GM19025 (cell line): ENCODE results near the gene VPS33B.

ENCODE experiments used
- ATAC-seq: cut with Tn5 transposase; IDR thresholded peaks from one replicate; pipeline ENCODE4 v1.9.1; 2021; ENCODE audit warnings: mild to moderate bottlenecking, low read depth, moderate library complexity; ENCODE audit not compliant: unreplicated experiment

VPS33B gene

DNA sequence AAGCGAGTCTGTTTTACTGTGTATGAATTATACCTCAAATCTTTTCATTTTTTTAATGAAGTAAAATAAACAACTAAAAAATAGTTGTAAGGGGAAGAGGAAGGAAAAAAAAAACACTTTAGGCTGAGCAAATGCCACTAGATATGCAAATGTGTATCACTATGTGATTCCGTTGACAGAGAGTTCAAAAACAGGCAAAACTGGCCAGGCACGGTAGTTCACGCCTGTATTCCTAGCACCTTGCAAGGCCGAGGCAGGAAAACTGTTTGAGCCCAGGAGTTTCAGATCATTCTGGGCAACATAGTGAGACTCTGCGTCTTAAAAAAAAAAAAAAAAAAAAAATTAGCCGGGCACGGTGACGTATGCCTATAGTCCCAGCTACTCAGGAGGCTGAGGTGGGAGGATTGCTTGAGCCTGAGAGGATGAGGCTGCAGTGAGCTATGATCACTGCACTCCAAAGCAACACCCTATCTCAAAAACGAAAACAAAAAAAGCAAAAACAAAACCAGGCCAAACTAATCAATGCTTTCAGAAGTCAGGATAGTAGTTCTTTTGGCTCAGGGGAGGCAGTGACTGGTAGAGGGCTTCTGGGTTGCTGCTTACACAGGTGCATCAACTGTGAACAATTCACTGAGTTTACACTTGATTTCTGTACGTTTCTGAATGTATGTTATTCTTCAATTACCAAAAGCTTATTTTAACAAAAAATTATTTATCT is 35.4 kb downstream of the VPS33B start:
- ATAC-seq: no peak

DNA sequence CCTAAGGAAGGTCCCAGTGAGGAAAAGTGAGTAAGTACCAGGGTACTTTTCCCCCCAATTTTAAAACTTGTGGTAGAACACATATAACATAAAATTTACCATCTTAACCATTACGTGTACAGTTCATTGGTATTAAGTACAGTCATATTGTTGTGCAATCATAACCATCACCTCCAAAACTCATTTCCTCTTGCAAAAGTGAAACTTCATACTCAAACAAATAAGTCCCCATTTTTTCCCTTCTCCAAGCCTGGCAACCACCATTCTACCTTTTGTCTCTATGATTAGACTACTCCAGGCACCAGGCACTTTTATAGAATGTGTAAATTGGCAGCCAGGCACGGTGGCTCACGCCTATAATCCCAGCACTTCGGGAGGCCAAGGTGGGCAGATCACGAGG is 40.3 kb downstream of the VPS33B start:
- ATAC-seq: peak; percentile 22

DNA sequence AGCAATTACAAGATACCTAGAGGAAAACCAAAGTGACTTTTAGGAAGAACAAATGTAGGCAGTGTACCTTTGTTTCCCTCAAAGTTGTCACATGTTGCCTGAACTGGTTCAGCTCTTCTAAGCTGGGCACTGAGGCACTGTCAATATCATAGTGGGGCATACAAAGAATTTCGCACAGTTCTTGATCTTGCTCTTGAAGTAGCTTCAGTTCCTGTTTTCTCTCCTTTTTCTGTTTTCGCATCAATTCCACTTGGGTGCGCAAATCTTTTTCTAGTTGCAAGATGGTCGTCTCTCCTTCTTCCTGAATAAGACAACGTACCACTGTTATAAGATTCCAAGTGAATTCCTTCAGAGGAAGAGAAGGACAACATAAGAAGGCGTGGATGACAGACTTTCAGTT is 40.7 kb downstream of the VPS33B start:
- ATAC-seq: peak; percentile 63

DNA sequence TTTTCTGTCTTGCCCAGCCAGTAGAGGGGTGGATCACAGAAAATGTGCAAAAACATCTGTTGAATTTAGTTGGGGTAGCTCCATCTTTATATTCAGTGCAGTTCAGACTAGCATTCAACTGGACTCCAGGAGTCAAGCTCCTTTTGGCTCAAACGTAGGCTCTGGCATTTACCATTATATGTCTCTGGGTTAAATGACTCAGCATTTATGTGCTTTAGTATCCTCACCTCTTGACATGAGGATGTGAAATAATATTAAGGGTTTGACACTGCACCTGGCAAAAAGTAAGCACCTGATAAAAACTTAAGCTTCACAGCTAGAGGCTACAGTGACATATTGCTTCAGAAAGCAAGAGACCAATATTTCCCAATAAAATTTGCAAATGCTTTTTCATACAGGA is 42.8 kb downstream of the VPS33B start:
- ATAC-seq: no peak

DNA sequence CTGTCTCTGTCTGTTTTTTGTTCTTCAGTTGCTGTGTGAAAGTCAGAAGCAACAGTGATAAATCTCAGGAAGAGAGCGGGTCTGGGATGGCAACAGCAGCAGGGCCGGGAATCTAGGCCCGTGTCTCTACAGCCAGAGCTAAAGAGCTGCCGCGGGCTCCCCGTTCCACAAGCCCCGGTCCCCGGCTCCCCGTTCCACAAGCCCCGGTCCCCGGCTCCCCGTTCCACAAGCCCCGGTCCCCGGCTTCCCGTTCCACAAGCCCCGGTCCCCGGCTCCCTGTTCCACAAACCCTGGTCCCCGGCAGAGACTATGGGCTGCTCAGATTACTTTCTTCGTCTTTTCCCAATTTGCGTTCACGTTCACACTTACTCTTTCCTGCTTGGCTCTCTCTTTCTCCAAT is 48.2 kb downstream of the VPS33B start:
- no peak for ATAC-seq

DNA sequence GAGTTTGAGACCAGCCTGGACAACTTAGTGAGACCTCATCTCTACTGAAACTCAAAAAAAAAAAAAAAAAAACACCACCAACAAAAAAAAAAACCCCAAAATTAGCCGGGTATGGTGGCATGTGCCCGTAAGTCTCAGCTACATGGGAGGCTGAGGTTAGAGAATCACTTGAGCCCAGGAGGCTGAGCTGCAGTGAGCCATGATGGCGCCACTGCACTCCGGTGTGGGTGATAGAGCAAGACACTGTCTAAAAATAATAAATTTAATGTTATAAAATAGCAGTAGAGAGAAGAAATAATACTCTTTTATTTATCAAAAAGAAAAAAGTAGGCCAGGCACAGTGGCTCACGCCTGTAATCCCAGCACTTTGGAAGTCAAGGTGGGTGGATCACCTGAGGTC is 50.3 kb downstream of the VPS33B start:
- no peak for ATAC-seq

DNA sequence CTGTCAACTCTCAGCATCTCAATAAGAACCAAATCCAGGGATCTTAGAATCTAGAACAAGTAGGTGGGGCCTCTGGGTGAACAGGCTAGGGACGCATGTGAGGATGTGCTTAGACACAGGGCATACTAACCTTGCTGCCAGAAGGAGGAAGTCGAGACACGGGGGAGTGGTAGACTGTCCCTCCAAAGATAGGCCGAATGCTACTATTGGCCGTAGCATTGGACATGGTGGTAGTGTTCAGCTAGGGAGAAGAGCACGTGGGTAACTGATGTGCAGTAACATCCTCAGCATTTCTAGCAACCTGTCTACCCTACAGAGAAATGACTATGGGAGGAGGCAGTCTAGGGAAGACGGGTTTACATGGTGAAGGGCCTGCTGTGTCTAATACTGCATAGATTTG is 52.1 kb downstream of the VPS33B start:
- ATAC-seq: no peak

DNA sequence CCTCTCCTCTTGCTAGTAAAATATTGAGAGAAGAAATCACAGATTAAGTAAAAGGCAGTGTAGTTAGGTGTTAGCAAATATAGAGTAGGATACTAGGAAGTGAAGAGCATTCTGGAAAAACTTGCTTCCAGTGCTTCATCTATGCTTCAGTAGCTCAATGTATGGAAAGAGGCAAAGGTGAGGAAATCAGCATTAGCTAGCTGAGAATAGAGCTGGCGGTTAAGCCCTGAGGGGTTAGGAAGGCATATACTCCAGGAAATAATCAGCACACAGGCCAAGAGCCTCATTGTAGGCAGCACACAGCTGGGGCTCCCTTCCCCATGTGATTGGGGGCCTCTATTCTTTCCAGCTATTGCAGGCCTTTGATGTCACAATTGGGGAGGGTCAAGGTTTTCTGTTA is 54.0 kb downstream of the VPS33B start:
- ATAC-seq: no peak

DNA sequence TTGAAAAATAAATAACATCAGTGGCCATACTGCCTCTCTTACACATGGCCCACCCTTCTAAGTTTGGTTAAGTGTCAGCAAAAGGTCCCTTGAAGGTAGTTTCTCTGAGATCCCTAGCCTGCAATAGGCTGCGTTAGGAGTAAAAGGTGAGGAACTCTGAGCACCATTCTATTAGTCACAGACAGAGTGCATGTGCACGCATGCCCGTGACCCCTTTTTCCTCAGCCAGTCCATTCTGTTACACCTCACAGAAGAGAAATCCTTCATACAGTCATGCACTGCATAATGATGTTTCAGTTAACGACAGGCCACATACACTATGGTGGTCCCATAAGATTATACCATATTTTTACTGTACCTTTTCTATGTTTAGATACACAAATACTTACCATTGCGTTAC is 55.2 kb downstream of the VPS33B start:
- no peak for ATAC-seq

DNA sequence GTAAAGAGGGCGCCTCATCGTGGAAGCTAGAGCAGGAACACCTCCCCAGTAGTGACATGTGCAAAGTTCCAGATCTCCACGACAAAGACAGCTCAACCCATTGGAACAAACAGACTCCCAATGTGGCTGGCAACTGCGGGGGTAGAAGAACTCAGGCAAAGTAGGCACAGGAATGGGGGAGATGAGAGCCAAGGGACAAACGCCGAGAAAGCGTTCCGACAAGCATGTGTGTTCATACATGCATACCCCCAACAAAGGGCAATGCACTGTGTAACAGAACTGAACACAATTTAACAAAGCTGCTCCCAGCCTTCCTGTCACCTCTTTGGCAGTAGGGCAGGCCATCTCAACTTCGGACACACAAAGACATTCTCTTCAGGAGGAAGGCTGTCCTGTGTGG is 56.1 kb downstream of the VPS33B start:
- no peak for ATAC-seq

DNA sequence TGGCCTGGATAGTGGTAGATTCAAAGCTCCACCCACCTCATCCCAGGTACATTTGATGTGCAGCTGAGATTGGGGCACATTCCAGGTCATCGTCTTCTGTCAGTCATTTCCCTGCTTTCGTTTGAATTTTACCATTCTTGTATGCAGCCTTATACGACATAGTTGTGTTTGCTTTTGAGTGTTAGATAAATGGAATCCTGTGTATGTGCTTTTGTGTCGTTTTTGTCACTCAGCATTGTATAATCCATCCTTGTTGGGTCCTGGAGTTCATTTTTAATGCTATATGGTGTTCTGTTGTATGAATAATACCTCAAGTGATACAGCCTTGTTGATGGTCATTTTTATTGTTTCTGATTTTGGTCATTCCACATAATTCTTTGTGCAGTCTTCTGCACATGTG is 60.4 kb downstream of the VPS33B start:
- ATAC-seq: no peak

DNA sequence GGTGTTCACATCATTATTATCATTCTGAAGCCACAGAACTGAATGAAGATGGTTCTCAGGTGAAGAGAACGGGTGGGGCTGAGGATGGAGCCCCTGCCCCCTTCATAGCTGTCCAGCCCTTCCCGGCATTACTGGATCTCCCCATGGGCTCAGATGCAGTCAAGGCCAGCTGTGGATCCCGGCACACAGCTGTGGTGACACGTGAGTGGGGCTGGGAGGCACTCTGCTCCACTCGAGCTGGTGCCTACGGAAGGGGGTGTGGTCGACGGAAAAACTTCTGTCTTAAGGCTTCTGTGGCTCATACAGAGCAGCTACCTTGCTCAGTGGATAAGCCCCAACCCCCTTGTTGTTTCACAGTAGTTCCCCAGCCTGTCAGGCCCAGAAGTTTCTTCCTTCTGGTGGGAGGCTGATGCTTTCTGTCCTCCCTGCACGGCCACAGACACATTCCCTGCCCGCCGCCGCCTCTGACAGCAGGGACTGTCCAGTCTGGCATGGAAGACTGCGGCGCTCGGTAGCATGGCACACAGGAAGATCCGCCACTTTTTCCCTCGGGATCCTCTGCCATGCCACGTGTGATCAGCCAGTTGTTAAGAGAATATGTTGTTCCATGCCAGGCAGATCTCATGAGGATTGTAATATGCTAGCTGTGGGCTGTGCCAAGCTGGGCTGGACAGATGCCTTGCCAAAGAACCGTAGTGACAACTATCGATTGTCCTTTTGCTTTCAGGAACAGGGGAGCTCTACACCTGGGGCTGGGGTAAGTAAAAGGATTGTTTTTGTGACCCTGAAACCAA is 61.9 kb downstream of the VPS33B start:
- no peak for ATAC-seq

DNA sequence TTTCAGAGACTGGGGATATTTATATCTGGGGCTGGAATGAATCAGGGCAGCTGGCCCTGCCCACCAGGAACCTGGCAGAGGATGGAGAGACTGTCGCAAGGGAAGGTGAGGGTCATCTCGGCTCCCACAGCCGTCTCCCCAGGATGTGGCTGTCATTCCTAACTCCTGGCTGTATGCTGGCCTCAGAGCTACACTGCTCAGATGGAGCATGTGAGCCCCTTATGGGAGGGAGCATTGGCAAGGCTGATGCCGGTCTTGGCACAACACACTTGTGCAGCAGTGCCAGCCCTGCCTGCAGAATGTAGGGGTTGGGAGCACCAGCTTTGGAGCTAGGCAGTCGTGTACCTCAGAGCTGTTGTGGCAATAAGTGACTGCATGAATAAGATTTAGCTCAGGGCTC is 62.5 kb downstream of the VPS33B start:
- ATAC-seq: no peak

DNA sequence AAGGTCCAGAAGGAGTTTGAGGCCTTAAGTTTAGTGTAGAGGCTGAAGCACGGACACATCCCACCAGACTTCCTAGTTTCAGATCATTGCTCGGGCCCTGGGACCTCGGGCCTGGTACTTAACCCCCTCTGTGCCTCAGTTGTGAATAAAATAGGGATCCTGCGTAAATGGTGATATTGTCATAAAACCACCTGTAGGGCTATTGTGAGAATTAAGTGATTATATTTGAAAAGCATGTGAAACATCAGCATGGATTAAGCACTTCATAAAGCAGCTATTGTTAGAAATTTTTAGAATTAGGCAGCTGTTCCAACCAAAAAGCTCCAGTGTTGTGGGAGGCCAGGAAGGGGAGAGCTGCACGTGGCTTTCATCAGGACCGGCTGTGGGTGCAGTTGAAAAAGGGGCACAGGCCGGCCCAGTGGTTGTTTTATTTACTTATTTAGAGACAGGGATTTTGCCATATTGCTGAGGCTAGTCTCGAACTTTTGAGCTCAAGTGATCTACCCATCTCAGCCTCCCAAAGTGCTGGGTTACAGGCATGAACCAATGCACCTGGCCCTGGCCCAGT is 63.3 kb downstream of the VPS33B start:
- no peak for ATAC-seq

DNA sequence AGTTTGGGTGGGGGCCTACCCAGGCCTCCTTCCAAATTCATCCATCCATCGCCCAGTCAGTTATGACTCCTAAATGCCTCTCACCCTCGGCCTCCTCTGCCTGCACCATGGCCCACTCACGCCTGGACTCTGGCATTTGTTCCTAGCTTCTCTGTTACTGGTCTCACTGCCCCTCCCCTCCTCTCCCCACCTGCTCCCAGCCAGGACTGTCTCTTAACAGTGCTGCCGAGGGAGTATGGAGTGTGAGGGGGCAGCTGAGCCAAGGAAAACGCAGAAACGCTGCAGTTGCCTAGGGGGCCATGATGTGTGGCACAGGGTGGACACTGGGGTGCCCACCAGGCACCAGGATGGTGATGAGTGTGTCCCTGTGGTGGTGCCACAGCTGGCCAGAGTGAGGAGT is 64.6 kb downstream of the VPS33B start:
- no peak for ATAC-seq

DNA sequence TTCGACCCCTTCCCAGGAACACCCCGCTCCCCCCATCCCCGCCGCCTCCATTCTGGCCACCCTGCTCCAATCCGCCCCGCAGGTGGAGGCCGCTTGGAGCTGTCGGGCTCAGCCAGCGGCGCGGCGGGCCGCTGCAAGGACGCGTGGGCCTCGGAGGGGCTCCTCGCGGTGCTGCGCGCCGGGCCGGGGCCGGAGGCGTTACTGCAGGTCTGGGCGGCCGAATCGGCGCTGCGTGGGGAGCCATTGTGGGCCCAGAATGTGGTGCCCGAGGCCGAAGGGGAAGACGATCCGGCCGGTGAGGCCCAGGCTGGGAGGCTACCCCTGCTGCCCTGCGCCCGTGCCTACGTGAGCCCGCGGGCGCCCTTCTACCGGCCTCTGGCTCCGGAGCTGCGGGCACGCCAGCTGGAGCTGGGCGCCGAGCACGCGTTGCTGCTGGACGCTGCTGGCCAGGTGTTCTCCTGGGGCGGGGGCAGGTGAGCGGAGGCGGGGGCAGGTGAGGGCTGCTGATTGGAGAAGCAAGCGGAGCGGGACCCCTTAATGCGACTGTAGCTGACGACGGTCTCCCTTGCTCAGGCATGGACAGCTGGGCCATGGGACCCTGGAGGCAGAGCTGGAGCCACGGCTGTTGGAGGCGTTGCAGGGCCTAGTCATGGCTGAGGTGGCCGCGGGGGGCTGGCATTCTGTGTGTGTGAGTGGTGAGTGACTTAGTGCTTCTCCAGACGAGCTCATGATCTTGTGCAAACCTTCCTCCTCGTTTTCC is 65.2 kb downstream of the VPS33B start:
- ATAC-seq: no peak

DNA sequence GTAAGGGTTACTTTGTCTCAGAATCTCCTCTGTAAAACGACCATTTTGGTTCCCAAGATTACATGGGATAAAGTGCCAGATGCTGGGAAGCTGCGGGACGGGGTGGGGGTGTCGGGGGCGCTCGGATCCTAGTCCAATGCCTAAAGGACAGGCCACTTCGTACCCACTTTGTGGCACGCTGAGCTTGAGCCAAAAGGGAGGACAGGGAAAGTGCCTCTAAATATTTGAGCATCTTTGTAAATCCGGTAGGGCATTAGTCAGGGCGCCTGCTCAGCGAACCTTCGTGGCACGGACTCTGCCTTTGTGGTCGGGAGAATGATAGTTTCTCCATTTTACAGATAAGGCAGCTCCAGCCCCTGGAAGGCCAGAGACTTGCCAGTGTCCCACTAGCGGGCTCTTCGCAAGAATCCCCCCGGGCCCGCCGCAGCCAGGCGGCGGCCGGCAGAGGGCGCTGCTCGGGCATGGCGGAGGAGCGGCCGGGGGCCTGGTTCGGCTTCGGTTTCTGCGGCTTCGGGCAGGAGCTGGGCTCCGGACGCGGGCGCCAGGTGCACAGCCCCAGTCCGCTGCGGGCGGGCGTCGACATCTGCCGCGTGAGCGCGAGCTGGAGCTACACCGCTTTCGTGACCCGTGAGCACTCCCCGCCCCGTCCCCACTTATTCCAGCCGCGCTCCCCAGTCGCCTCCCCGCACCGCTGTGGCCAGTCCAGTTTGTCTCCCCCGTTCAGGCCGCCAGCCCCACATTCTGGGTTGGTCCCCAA is 65.9 kb downstream of the VPS33B start:
- no peak for ATAC-seq

DNA sequence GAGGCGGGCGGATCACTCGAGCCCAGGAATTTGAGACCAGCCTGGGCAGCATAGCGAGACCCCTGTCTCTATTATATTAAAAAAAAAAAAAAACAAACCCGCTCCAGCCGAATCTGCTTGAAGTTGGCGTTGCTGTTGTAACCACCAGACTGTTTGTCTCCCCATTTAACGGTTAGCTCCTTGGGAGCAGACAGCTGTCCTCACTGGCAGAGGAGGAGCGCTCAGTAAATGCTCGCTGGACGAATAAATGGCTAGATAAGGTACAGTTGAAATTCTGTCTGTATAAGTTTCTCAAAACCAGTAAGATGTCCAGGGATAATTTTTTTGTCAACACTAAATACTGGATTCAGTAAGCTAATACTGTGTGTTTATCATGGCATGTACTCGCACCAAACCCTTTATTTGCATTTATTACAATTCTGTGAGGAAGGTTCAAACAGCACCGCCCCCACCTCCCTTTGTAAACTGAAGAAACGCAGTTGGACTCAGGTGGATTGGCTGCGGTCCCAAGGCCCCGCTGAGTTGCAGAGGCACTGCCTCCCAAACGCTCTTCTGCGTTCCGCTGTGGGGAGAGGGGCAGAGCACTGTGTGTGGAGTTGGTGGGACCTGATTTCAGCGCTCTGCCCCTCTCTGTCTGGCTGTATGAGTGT is 66.6 kb downstream of the VPS33B start:
- ATAC-seq: no peak

DNA sequence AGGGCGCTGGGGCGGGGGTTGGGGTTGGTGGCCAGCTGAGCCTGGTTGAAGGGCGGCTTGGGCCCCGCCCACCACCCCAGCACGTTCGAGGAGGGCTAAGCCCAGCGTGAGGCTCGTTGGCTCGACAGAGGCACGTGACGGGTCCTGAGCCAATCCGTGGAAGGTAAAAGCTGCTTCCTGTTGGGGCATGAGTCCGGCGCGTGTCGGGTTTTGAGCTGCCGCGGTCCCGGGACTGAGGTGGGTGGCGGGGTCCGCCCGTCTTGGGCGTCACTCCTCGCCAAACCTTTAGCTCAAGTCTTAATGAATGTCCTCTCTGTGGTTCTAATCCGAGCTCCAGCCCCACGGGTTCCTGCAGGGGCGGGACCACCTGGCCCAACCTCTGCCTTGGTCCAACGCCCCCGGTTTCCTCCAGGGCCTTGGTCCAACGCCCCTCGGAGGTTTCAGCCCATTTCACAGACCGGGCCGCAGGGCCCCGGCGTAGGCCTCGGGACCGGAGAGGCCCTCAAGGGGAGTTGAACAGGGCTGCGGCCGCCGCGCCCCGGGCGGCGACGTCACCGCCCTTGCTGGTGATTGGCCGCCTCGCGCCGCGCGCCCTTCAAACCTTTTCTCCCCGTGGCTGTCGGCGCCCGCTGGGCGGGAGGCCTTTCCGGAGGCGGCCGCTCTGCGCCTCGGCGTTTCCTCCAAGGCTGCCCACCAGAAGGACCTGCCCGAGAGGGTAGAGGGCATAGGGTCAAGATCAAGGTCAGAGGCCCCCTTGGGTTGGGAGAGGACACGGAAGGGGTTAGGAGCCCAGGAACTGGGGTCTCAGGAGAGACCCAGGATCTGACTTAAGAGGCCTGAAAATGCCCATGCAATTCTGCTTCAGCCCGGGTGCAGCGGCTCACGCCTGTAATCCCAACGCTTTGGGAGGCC is 67.4 kb downstream of the VPS33B start, which contains the start of gene RCCD1:
Gene RCCD1 (plus strand): TSS at position 173 of the 912 bp plus-strand sequence. CDS start 1,851 bp downstream, outside the sequence.
- ATAC-seq: peak; percentile 91
